ENCODE data around the gene DYNC2H1. TPM values are rescaled to one million over a fixed set of nuclear protein-coding genes. Genes with fewer than 3 reads are reported as not detected.

Gene DYNC2H1
- total RNA-seq, 3 donors from 2014 or later, result 2.3 to 12.4 (median 5.0) TPM

DNA sequence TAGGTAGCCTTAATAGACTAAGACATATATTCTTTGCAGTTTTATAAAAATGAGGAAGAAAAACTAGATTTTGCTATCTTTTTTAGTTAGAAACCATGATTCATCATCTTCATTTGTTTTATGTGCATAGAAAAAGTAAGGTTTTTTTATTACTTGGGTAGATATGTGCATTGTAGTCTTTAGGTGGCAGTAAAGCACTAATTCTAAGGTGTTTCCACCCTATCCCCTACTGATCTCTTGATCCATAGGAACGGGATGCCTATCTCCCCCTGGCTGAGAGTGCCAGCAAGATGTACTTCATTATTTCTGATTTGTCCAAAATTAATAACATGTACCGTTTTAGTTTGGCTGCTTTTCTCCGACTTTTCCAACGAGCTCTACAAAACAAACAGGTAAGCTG lies 148.1 kb downstream of the DYNC2H1 start:
- ATAC-seq (no peak), DNase-seq (no peak)
- Histone ChIP-seq H3K4me3 (no peak overlapping the region), H3K4me1 (ENCODE audit: low read depth) (no peaks in the 10 kb centered on the region), H3K9me3 (no peaks in the 10 kb centered on the region), H3K36me3 (ENCODE audit: low read depth) (no peaks in the 10 kb centered on the region)
- intact Hi-C loops (cut with DNase I, micrococcal nuclease), result no loop called here
- TF ChIP-seq, protein P1, sequence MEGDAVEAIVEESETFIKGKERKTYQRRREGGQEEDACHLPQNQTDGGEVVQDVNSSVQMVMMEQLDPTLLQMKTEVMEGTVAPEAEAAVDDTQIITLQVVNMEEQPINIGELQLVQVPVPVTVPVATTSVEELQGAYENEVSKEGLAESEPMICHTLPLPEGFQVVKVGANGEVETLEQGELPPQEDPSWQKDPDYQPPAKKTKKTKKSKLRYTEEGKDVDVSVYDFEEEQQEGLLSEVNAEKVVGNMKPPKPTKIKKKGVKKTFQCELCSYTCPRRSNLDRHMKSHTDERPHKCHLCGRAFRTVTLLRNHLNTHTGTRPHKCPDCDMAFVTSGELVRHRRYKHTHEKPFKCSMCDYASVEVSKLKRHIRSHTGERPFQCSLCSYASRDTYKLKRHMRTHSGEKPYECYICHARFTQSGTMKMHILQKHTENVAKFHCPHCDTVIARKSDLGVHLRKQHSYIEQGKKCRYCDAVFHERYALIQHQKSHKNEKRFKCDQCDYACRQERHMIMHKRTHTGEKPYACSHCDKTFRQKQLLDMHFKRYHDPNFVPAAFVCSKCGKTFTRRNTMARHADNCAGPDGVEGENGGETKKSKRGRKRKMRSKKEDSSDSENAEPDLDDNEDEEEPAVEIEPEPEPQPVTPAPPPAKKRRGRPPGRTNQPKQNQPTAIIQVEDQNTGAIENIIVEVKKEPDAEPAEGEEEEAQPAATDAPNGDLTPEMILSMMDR (IDR thresholded peaks at IDR 0.05), result no peak

- Histone ChIP-seq H3K9me3 (no peaks in the 10 kb centered on the region), H3K4me3 (no peak overlapping the region), H3K4me1 (ENCODE audit: low read depth) (no peaks in the 10 kb centered on the region), H3K36me3 (ENCODE audit: low read depth) (no peaks in the 10 kb centered on the region)
- intact Hi-C loops (cut with DNase I, micrococcal nuclease), result no loop called here
- TF ChIP-seq, protein P1 (IDR thresholded peaks at IDR 0.05), result no peak
- DNase-seq (no peak), ATAC-seq (peak; percentile 18)
Observed at GRCh38 chr11:103266167-103266831, 157.1 kb downstream of the DYNC2H1 start.

DNA sequence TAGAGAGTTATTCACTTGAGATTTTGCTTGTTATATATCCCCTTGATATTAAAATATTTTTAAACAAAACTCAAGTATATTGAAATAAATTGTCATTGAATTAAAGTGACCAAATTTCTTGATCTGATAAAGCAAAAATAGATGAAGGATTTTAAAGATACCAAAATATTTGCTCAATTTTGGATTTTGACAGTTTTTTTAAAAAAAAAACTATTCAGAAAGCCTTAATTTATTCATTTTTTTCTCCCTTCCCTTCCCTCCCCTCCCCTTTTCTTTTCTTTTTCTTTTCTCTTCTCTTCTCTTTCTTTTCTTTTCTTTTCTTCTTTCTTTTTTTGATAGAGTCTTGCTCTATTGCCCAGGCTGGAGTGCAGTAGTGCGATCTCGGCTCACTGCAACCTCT lies 163.7 kb downstream of the DYNC2H1 start:
- TF ChIP-seq, protein P1 (IDR thresholded peaks at IDR 0.05), result no peak
- intact Hi-C loops (cut with DNase I, micrococcal nuclease), result no loop called here
- no peak overlapping the region for H3K4me3 ChIP-seq
- no peak for DNase-seq
- ATAC-seq, result no peak
- H3K36me3 ChIP-seq (ENCODE audit: low read depth), result no peaks in the 10 kb centered on the region
- H3K9me3 ChIP-seq, result no peaks in the 10 kb centered on the region
- no peaks in the 10 kb centered on the region for H3K4me1 ChIP-seq (ENCODE audit: low read depth)

- TF ChIP-seq, protein P1 (IDR thresholded peaks at IDR 0.05), result no peak
- Histone ChIP-seq H3K9me3 (no peaks in the 10 kb centered on the region), H3K4me3 (no peak overlapping the region), H3K4me1 (ENCODE audit: low read depth) (no peaks in the 10 kb centered on the region), H3K36me3 (ENCODE audit: low read depth) (no peaks in the 10 kb centered on the region)
- intact Hi-C loops (cut with DNase I, micrococcal nuclease), result no loop called here
- ATAC-seq, result no peak
- DNase-seq, result no peak
Observed at GRCh38 chr11:103274025-103274424, 164.8 kb downstream of the DYNC2H1 start.

GRCh38 chr11:103279821-103280220 lies 170.6 kb downstream of the DYNC2H1 start:
- no peak for ATAC-seq
- intact Hi-C loops (cut with DNase I, micrococcal nuclease), result no loop called here

More at GRCh38 chr11:103279821-103280220, 170.6 kb downstream of the DYNC2H1 start:
- no peak overlapping the region for H3K4me3 ChIP-seq
- TF ChIP-seq, protein P1 (IDR thresholded peaks at IDR 0.05), result no peak
- H3K4me1 ChIP-seq (ENCODE audit: low read depth), result no peaks in the 10 kb centered on the region
- H3K36me3 ChIP-seq (ENCODE audit: low read depth), result no peaks in the 10 kb centered on the region
- DNase-seq, result no peak
- H3K9me3 ChIP-seq, result no peaks in the 10 kb centered on the region

Data from mucosa of descending colon (tissue), 3 donors.